ENCODE data around the gene PHACTR3. TPM values are rescaled to one million over a fixed set of nuclear protein-coding genes. Genes with fewer than 3 reads are reported as not detected.

The PHACTR3 gene
- total RNA-seq, 1 donor from 2014 or later, result 1.4 TPM

DNA sequence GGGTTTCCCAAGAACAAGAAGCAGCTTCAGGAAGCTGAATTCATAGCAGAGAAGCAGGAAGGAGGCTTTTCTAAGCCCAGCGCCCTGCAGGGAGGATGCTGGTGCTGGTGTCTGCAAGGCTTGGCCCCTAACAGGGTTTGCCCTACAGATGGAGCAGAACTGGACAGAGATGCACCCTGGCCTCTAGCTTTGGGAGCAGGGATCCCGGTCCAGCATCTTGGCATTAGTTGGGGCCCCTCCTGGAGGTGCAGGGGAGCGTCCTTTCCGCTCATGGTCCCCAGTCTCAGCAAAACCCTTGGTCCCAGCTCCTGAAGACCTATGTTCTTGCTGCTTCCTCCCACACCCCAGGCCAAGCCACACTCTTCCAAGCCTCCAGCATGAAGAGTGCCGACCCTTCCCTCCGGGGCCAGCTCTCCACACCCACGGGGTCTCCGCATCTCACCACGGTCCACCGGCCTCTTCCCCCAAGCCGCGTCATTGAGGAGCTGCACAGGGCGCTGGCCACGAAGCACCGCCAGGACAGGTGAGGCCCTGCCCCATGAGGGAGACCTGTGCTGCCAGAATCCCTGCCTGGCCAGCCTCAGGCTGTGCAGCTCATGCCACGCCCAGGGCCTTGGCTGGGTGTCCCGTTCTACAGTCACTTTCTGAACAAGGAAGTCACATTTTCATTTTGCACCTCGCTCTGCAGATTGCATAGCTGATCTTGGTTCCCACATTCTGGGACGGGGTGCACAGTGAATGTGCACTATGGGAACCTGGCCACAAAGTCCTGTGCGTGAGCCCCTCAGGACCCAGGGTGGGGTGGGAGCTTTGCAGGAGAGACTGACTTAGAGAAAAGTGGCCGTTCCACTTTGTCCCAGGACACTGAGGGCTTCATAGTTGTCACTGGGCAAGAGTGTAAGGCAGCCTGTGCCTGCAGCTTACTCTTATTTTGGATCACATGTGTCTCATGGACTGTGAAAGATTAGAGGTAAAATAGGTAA, 168.9 kb downstream of the PHACTR3 start:
- peaks cover 13% of the 10 kb centered on the region for H3K27me3 Mint-ChIP-seq (ENCODE audit: insufficient read depth, low read depth)
- no peak for DNase-seq (ENCODE audit: low spot score)

DNA sequence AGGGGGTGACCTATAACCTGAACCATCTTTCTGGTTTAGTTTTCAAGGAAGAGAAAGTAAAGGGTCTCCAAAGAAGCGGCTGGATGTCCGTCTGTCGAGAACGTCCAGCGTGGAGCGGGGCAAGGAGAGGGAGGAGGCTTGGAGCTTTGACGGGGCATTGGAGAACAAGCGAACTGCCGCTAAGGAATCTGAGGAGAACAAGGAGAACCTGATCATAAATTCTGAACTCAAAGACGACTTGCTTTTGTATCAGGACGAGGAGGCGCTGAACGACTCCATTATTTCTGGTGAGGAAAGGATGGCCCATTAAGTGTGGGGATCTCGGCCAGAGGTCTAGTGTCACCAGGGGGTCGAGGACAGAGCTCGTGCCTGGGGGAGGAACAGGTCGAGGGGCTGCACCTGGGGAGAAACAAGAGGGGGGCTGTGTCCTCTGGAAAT, 169.9 kb downstream of the PHACTR3 start:
- TF ChIP-seq EZH2 (IDR thresholded peaks at IDR 0.05) (no peak), EZH2phosphoT487 (IDR thresholded peaks at IDR 0.05) (no peak)
- TF ChIP-seq, protein P1, sequence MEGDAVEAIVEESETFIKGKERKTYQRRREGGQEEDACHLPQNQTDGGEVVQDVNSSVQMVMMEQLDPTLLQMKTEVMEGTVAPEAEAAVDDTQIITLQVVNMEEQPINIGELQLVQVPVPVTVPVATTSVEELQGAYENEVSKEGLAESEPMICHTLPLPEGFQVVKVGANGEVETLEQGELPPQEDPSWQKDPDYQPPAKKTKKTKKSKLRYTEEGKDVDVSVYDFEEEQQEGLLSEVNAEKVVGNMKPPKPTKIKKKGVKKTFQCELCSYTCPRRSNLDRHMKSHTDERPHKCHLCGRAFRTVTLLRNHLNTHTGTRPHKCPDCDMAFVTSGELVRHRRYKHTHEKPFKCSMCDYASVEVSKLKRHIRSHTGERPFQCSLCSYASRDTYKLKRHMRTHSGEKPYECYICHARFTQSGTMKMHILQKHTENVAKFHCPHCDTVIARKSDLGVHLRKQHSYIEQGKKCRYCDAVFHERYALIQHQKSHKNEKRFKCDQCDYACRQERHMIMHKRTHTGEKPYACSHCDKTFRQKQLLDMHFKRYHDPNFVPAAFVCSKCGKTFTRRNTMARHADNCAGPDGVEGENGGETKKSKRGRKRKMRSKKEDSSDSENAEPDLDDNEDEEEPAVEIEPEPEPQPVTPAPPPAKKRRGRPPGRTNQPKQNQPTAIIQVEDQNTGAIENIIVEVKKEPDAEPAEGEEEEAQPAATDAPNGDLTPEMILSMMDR (IDR thresholded peaks at IDR 0.05), result no peak
- no peaks in the 10 kb centered on the region for H3K4me1 ChIP-seq
- H3K27ac ChIP-seq, result no peak overlapping the region
- no peak overlapping the region for H3K4me3 ChIP-seq
- peaks cover 7% of the 10 kb centered on the region for H3K4me1 Mint-ChIP-seq
- H3K27ac Mint-ChIP-seq, result no peak overlapping the region
- no peak overlapping the region for H2AFZ ChIP-seq (replicated peaks)
- H3K36me3 ChIP-seq, result no peaks in the 10 kb centered on the region
- H3K79me2 ChIP-seq (ENCODE audit: low read depth), result no peaks in the 10 kb centered on the region
- no peaks in the 10 kb centered on the region for H3K9me3 ChIP-seq (ENCODE audit: low read depth)
- H3K4me2 ChIP-seq, result no peak overlapping the region
- H4K20me1 ChIP-seq (ENCODE audit: low read depth), result no peaks in the 10 kb centered on the region
- H3K9me3 Mint-ChIP-seq, result no peaks in the 10 kb centered on the region
- no peaks in the 10 kb centered on the region for H3K36me3 Mint-ChIP-seq
- H3K4me3 Mint-ChIP-seq, result no peak overlapping the region
- no peaks in the 10 kb centered on the region for H3F3A ChIP-seq (ENCODE audit: low read depth)
- H3K27me3 Mint-ChIP-seq (ENCODE audit: insufficient read depth, low read depth), result peaks cover 19% of the 10 kb centered on the region
- H3K9ac ChIP-seq, result no peak overlapping the region
- DNase-seq (ENCODE audit: low spot score), result no peak
- H3K27me3 ChIP-seq, result peaks cover 23% of the 10 kb centered on the region

More for the DNA sequence above, 168.9 kb downstream of the PHACTR3 start:
- Mint-ChIP-seq H3K4me1 (peaks cover 7% of the 10 kb centered on the region), H3K9me3 (no peaks in the 10 kb centered on the region), H3K4me3 (no peak overlapping the region), H3K27ac (no peak overlapping the region), H3K36me3 (no peaks in the 10 kb centered on the region)
- peaks cover 26% of the 10 kb centered on the region for H3K27me3 ChIP-seq
- H3K79me2 ChIP-seq (ENCODE audit: low read depth), result no peaks in the 10 kb centered on the region
- H3K4me3 ChIP-seq, result no peak overlapping the region
- H3K36me3 ChIP-seq, result no peaks in the 10 kb centered on the region
- H3K27ac ChIP-seq, result no peak overlapping the region
- H3K4me2 ChIP-seq, result no peak overlapping the region
- H3K9ac ChIP-seq, result no peak overlapping the region
- no peaks in the 10 kb centered on the region for H4K20me1 ChIP-seq (ENCODE audit: low read depth)
- H2AFZ ChIP-seq (replicated peaks), result no peak overlapping the region
- no peaks in the 10 kb centered on the region for H3F3A ChIP-seq (ENCODE audit: low read depth)
- no peaks in the 10 kb centered on the region for H3K9me3 ChIP-seq (ENCODE audit: low read depth)
- no peaks in the 10 kb centered on the region for H3K4me1 ChIP-seq
- TF ChIP-seq, protein P1 (IDR thresholded peaks at IDR 0.05), result no peak
- TF ChIP-seq EZH2 (IDR thresholded peaks at IDR 0.05) (no peak), EZH2phosphoT487 (IDR thresholded peaks at IDR 0.05) (no peak)

DNA sequence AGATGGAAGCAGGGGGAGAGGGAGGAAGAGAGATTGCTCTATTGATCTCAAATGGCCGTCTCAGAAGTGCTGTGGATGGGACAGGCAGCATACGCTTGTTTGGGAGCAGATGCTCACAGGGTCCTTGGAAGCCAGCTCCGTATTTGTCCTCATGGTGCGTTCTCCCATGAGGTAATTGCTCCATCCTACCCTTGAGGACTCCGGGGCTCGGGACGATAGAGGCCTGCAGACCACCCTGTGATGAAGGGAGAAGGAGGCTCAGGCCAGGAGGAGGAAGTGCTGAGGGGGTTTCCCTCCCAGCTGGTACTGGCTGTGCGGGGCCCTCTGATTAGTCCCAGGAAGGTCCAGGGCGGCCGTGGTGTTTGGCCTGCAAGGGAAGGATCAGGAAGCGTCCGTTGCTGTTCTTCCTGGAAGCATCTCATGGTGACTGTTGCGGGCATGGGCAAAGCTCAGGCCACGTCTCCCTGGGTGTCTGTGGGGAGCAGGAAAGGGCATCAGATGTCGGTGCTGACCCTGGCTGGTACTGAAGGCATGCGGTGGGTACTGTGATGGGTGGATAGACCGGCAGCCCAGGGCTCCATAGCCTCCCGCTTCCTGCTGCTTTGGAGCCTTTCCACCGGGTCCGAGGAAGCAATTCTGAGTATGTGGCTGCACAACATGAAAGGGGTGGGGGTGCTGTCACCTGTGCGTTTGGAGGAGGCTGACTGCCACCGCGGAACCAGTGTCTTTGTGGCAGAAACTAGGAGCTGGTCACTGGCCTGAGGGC, 170.8 kb downstream of the PHACTR3 start:
- H3K9ac ChIP-seq, result no peak overlapping the region
- H3K4me2 ChIP-seq, result no peak overlapping the region
- H3K4me3 ChIP-seq, result no peak overlapping the region
- Mint-ChIP-seq H3K27me3 (ENCODE audit: insufficient read depth, low read depth) (peaks cover 17% of the 10 kb centered on the region), H3K4me1 (peaks cover 7% of the 10 kb centered on the region), H3K9me3 (no peaks in the 10 kb centered on the region), H3K27ac (no peak overlapping the region), H3K36me3 (no peaks in the 10 kb centered on the region), H3K4me3 (no peak overlapping the region)
- no peak overlapping the region for H2AFZ ChIP-seq (replicated peaks)
- no peaks in the 10 kb centered on the region for H4K20me1 ChIP-seq (ENCODE audit: low read depth)
- H3K9me3 ChIP-seq (ENCODE audit: low read depth), result no peaks in the 10 kb centered on the region
- no peak for DNase-seq (ENCODE audit: low spot score)
- H3K79me2 ChIP-seq (ENCODE audit: low read depth), result no peaks in the 10 kb centered on the region
- no peak for TF ChIP-seq EZH2 (IDR thresholded peaks at IDR 0.05)
- TF ChIP-seq EZH2phosphoT487 (IDR thresholded peaks at IDR 0.05), result no peak
- TF ChIP-seq, protein P1 (IDR thresholded peaks at IDR 0.05), result no peak
- H3F3A ChIP-seq (ENCODE audit: low read depth), result no peaks in the 10 kb centered on the region
- H3K36me3 ChIP-seq, result no peaks in the 10 kb centered on the region
- H3K4me1 ChIP-seq, result no peaks in the 10 kb centered on the region
- H3K27ac ChIP-seq, result no peak overlapping the region
- H3K27me3 ChIP-seq, result peaks cover 18% of the 10 kb centered on the region

All from neural progenitor cell (in vitro differentiated cells).